Measurements from ENCODE around the gene AHDC1.

- TF ChIP-seq POLR2AphosphoS5 (IDR thresholded peaks at IDR 0.05) = peak in 3 of 4 donors; percentile 40 to 45 (median 43)
- no peak for TF ChIP-seq CTCF (IDR thresholded peaks at IDR 0.05)
Observed at GRCh38 chr1:27536767-27537166, 67.2 kb downstream of the AHDC1 start.

Data from sigmoid colon (tissue), 4 donors.